Measurements from ENCODE around the gene CARD11. TPM values are rescaled to one million over a fixed set of nuclear protein-coding genes. Genes with fewer than 3 reads are reported as not detected.
"Not testable (repeated sequence)": the region's sequence is repeated elsewhere in the genome, so short reads cannot be mapped to it uniquely, and the experiment has no call there.

The CARD11 gene
- total RNA-seq, 1 experiment from 2014 or later, result 0.43 TPM

GRCh38 chr7:3065724-3066143 is 22.1 kb upstream of the CARD11 start:
- DNase-seq (ENCODE audit: low read depth), result peak; percentile 62

GRCh38 chr7:3064067-3064466 is 20.4 kb upstream of the CARD11 start:
- no peak for DNase-seq (ENCODE audit: low read depth)

GRCh38 chr7:3063016-3063753 is 19.5 kb upstream of the CARD11 start:
- no peak for DNase-seq (ENCODE audit: low read depth)

GRCh38 chr7:3057066-3057420 is 13.4 kb upstream of the CARD11 start:
- no peak for DNase-seq (ENCODE audit: low read depth)

GRCh38 chr7:3056234-3057065 is 12.8 kb upstream of the CARD11 start:
- no peak for DNase-seq (ENCODE audit: low read depth)

- DNase-seq (ENCODE audit: low read depth), result no peak
Observed at GRCh38 chr7:3055626-3056025, 12.0 kb upstream of the CARD11 start.

- DNase-seq (ENCODE audit: low read depth), result no peak
Observed at GRCh38 chr7:3042861-3043489, 692 bp downstream of the CARD11 start.

GRCh38 chr7:3041986-3042675 is 1.5 kb downstream of the CARD11 start:
- no peak for DNase-seq (ENCODE audit: low read depth)

GRCh38 chr7:3039787-3040186 is 3.9 kb downstream of the CARD11 start:
- no peak for DNase-seq (ENCODE audit: low read depth)

- not testable (repeated sequence) for DNase-seq (ENCODE audit: low read depth)
Observed at GRCh38 chr7:3038011-3038410, 5.7 kb downstream of the CARD11 start.

- no peak for DNase-seq (ENCODE audit: low read depth)
Observed at GRCh38 chr7:3037259-3037658, 6.4 kb downstream of the CARD11 start.

GRCh38 chr7:3034591-3035150 is 9.0 kb downstream of the CARD11 start:
- no peak for DNase-seq (ENCODE audit: low read depth)

- DNase-seq (ENCODE audit: low read depth), result no peak
Observed at GRCh38 chr7:3033581-3033980, 10.1 kb downstream of the CARD11 start.

- no peak for DNase-seq (ENCODE audit: low read depth)
Observed at GRCh38 chr7:3033136-3033535, 10.5 kb downstream of the CARD11 start.

GRCh38 chr7:3032256-3032655 is 11.4 kb downstream of the CARD11 start:
- DNase-seq (ENCODE audit: low read depth), result no peak

- no peak for DNase-seq (ENCODE audit: low read depth)
Observed at GRCh38 chr7:3029138-3029537, 14.5 kb downstream of the CARD11 start.

GRCh38 chr7:3028758-3029093 is 14.9 kb downstream of the CARD11 start:
- DNase-seq (ENCODE audit: low read depth), result no peak

GRCh38 chr7:3028071-3028757 is 15.5 kb downstream of the CARD11 start:
- DNase-seq (ENCODE audit: low read depth), result peak; percentile 65

GRCh38 chr7:3027005-3027845 is 16.4 kb downstream of the CARD11 start:
- DNase-seq (ENCODE audit: low read depth), result no peak

GRCh38 chr7:3025616-3026015 is 18.1 kb downstream of the CARD11 start:
- no peak for DNase-seq (ENCODE audit: low read depth)

All from HT1080 (cell line).